AG04449 (cell line): ENCODE results near the gene PLCL1.
"Not testable (repeated sequence)": the region's sequence is repeated elsewhere in the genome, so short reads cannot be mapped to it uniquely, and the experiment has no call there.

Source experiments
- CTCF ChIA-PET: fragments of 350-600 bp; formaldehyde crosslinking; extraction: SDS; loops from one replicate; lab custom pipeline; 2021; ENCODE audit warnings: antibody characterized with exemption; lab: Yijun Ruan, JAX
- POLR2A ChIA-PET: fragments of 400-600, 350-600 bp; formaldehyde crosslinking; extraction: SDS; loops from one replicate; lab custom pipeline; 2020; ENCODE audit warnings: antibody characterized with exemption, inconsistent platforms; lab: Yijun Ruan, JAX
- DNase-seq: peaks from one replicate; pipeline ENCODE4 v3.0.0-alpha.2; 2010; ENCODE audit warnings: low read depth, low spot score
- H3K4me3 ChIP-seq: 2 replicates; pipeline ENCODE4 v1.5.1; 2011; ENCODE audit warnings: low read depth, mild to moderate bottlenecking, control low read depth, low read length
- CTCF ChIP-seq: IDR thresholded peaks from one replicate; pipeline ENCODE4 v1.5.1; 2011; ENCODE audit warnings: mild to moderate bottlenecking, moderate library complexity, low read length, control low read depth, inconsistent platforms; ENCODE audit not compliant: insufficient read depth; ENCODE audit errors: missing control alignments

The PLCL1 gene

GRCh38 chr2:198175271-198175670 is 370.9 kb downstream of the PLCL1 start:
- ChIA-PET CTCF (no interaction called here), POLR2A (no interaction called here)
- TF ChIP-seq CTCF, result no peak
- H3K4me3 ChIP-seq, result no peak overlapping the region
- DNase-seq, result no peak

GRCh38 chr2:198177040-198177439 is 372.6 kb downstream of the PLCL1 start:
- POLR2A ChIA-PET, result no interaction called here
- DNase-seq, result no peak
- no peak for TF ChIP-seq CTCF
- H3K4me3 ChIP-seq, result no peak overlapping the region
- CTCF ChIA-PET, result no interaction called here

GRCh38 chr2:198178766-198179165 is 374.4 kb downstream of the PLCL1 start:
- ChIA-PET CTCF (no interaction called here), POLR2A (no interaction called here)
- no peak for TF ChIP-seq CTCF

GRCh38 chr2:198186257-198186656 is 381.9 kb downstream of the PLCL1 start:
- DNase-seq, result no peak
- ChIA-PET POLR2A (no interaction called here), CTCF (no interaction called here)
- TF ChIP-seq CTCF, result no peak
- H3K4me3 ChIP-seq, result no peak overlapping the region

More at GRCh38 chr2:198178766-198179165, 374.4 kb downstream of the PLCL1 start:
- no peak for DNase-seq
- H3K4me3 ChIP-seq, result no peak overlapping the region

- CTCF ChIA-PET, result no interaction called here
- no peak for DNase-seq
- no peak for TF ChIP-seq CTCF
- H3K4me3 ChIP-seq, result no peak overlapping the region
- POLR2A ChIA-PET, result no interaction called here
Measured at GRCh38 chr2:198187841-198188240, 383.4 kb downstream of the PLCL1 start.

GRCh38 chr2:198188982-198189381 is 384.6 kb downstream of the PLCL1 start:
- ChIA-PET CTCF (no interaction called here), POLR2A (no interaction called here)
- TF ChIP-seq CTCF, result no peak
- no peak for DNase-seq
- H3K4me3 ChIP-seq, result no peak overlapping the region

GRCh38 chr2:198191651-198192050 is 387.3 kb downstream of the PLCL1 start:
- no peak for TF ChIP-seq CTCF
- DNase-seq, result no peak
- H3K4me3 ChIP-seq, result no peak overlapping the region
- ChIA-PET CTCF (no interaction called here), POLR2A (no interaction called here)

GRCh38 chr2:198196556-198196955 is 392.2 kb downstream of the PLCL1 start:
- POLR2A ChIA-PET, DNase-seq, CTCF ChIA-PET, H3K4me3 ChIP-seq: not testable (repeated sequence)
